Measurements from ENCODE around the gene KDM4B. TPM values are rescaled to one million over a fixed set of nuclear protein-coding genes. Genes with fewer than 3 reads are reported as not detected.

Gene KDM4B
- total and polyA plus RNA-seq, 9 of the 15 experiments (the other 6 are each of a cell fraction or from before 2014, with no cell fraction given) = 0.21 to 29.9 (median 7.3) TPM

GRCh38 chr19:5191091-5191490 lies 222.2 kb downstream of the KDM4B start (continued):
- TF ChIP-seq, protein P1, sequence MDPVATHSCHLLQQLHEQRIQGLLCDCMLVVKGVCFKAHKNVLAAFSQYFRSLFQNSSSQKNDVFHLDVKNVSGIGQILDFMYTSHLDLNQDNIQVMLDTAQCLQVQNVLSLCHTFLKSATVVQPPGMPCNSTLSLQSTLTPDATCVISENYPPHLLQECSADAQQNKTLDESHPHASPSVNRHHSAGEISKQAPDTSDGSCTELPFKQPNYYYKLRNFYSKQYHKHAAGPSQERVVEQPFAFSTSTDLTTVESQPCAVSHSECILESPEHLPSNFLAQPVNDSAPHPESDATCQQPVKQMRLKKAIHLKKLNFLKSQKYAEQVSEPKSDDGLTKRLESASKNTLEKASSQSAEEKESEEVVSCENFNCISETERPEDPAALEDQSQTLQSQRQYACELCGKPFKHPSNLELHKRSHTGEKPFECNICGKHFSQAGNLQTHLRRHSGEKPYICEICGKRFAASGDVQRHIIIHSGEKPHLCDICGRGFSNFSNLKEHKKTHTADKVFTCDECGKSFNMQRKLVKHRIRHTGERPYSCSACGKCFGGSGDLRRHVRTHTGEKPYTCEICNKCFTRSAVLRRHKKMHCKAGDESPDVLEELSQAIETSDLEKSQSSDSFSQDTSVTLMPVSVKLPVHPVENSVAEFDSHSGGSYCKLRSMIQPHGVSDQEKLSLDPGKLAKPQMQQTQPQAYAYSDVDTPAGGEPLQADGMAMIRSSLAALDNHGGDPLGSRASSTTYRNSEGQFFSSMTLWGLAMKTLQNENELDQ (CRISPR knock-in tag; IDR thresholded peaks at IDR 0.05; ENCODE audit: borderline replicate concordance) = no peak
- TF ChIP-seq ZNF77 (CRISPR knock-in tag; IDR thresholded peaks at IDR 0.05) (no peak), E4F1 (CRISPR knock-in tag; IDR thresholded peaks at IDR 0.05; ENCODE audit: borderline replicate concordance) (no peak), ZNF384 (IDR thresholded peaks at IDR 0.05; ENCODE audit: low read depth, low read length) (peak; percentile 73), ZFP30 (CRISPR knock-in tag; IDR thresholded peaks at IDR 0.05; ENCODE audit: borderline replicate concordance) (no peak), MEF2A (IDR thresholded peaks at IDR 0.05; ENCODE audit: control insufficient read depth, low read depth, low read length) (no peak), ZNF217 (CRISPR knock-in tag; IDR thresholded peaks at IDR 0.05) (no peak), FOXK2 (conservative IDR thresholded peaks at IDR 0.05 in 1 of 2, IDR thresholded peaks at IDR 0.05 in 1 of 2; ENCODE audit: low read depth in 2 of 2) (no peak), GTF2B (IDR thresholded peaks at IDR 0.05; ENCODE audit: extremely low read depth, insufficient read length) (no peak), ZNF551 (CRISPR knock-in tag; IDR thresholded peaks at IDR 0.05) (no peak), ZNF311 (CRISPR knock-in tag; IDR thresholded peaks at IDR 0.05) (no peak), NFE2 (IDR thresholded peaks at IDR 0.05; ENCODE audit: low read depth) (no peak), FIP1L1 (IDR thresholded peaks at IDR 0.05; ENCODE audit: low read depth, low read length, poor library complexity, severe bottlenecking) (no peak), SRF (CRISPR knock-in tag; IDR thresholded peaks at IDR 0.05) (no peak), ZEB2 (IDR thresholded peaks at IDR 0.05) (no peak), TCF7L2 (IDR thresholded peaks at IDR 0.05; ENCODE audit: low read depth, low read length) (no peak), TRIM24 (IDR thresholded peaks at IDR 0.05) (no peak), CBX2 (IDR thresholded peaks at IDR 0.05; ENCODE audit: insufficient read depth, low read length, poor library complexity, severe bottlenecking) (no peak), ZNF586 (CRISPR knock-in tag; conservative IDR thresholded peaks at IDR 0.05) (no peak), HMGN3 (IDR thresholded peaks at IDR 0.05; ENCODE audit: borderline replicate concordance, extremely low read depth, insufficient read length, low read depth, low read length) (no peak)
- TF ChIP-seq, protein P2, sequence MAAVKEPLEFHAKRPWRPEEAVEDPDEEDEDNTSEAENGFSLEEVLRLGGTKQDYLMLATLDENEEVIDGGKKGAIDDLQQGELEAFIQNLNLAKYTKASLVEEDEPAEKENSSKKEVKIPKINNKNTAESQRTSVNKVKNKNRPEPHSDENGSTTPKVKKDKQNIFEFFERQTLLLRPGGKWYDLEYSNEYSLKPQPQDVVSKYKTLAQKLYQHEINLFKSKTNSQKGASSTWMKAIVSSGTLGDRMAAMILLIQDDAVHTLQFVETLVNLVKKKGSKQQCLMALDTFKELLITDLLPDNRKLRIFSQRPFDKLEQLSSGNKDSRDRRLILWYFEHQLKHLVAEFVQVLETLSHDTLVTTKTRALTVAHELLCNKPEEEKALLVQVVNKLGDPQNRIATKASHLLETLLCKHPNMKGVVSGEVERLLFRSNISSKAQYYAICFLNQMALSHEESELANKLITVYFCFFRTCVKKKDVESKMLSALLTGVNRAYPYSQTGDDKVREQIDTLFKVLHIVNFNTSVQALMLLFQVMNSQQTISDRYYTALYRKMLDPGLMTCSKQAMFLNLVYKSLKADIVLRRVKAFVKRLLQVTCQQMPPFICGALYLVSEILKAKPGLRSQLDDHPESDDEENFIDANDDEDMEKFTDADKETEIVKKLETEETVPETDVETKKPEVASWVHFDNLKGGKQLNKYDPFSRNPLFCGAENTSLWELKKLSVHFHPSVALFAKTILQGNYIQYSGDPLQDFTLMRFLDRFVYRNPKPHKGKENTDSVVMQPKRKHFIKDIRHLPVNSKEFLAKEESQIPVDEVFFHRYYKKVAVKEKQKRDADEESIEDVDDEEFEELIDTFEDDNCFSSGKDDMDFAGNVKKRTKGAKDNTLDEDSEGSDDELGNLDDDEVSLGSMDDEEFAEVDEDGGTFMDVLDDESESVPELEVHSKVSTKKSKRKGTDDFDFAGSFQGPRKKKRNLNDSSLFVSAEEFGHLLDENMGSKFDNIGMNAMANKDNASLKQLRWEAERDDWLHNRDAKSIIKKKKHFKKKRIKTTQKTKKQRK (IDR thresholded peaks at IDR 0.05; ENCODE audit: borderline replicate concordance, low read depth, low read length) = no peak
